Lung (tissue), 12 donors: ENCODE results near the gene ZNF778. TPM values are rescaled to one million over a fixed set of nuclear protein-coding genes. Genes with fewer than 3 reads are reported as not detected.

Experiments used
- ATAC-seq: fragments of 200-7000 bp; cut with Tn5 transposase; one replicate; pipeline ENCODE4 v1.9.1; 2020; ENCODE audit warnings: moderate number of reproducible peaks; ENCODE audit not compliant: insufficient read depth, low FRiP score
- DNase-seq, 3 donors: peaks; one replicate each; pipeline ENCODE4 v3.0.0-alpha.2; 2013 to 2017
- H3K27ac ChIP-seq, 2 donors: one replicate each; pipeline ENCODE4 v1.5.1; 2013; ENCODE audit warnings: mild to moderate bottlenecking in 2 of 2, moderate library complexity in 2 of 2, control low read depth in 1 of 2, inconsistent platforms in 1 of 2, low read depth in 1 of 2, low read length in 1 of 2
- H3K27me3 ChIP-seq, 3 donors: one replicate each; pipeline ENCODE4 v1.5.1; 2013; ENCODE audit warnings: low read length in 2 of 3; ENCODE audit not compliant: control insufficient read depth in 3 of 3, insufficient read depth in 3 of 3
- H3K36me3 ChIP-seq, 4 donors: one replicate each; pipeline ENCODE4 v1.5.1; 2013; ENCODE audit warnings: low read length in 4 of 4, mild to moderate bottlenecking in 1 of 4, moderate library complexity in 1 of 4; ENCODE audit not compliant: control insufficient read depth in 4 of 4, insufficient read depth in 4 of 4
- H3K4me1 ChIP-seq, 5 donors: one replicate each; pipeline ENCODE4 v1.5.1; 2013; ENCODE audit warnings: low read length in 5 of 5, mild to moderate bottlenecking in 2 of 5, moderate library complexity in 1 of 5; ENCODE audit not compliant: control insufficient read depth in 5 of 5, insufficient read depth in 5 of 5
- H3K4me3 ChIP-seq: one replicate; pipeline ENCODE4 v1.5.1; 2013; ENCODE audit warnings: mild to moderate bottlenecking, control low read depth, moderate library complexity
- H3K9ac ChIP-seq, 2 donors: one replicate each; pipeline ENCODE4 v1.5.1; 2013; ENCODE audit warnings: low read length in 2 of 2, control low read depth in 1 of 2; ENCODE audit not compliant: insufficient read depth in 1 of 2
- H3K9me3 ChIP-seq, 4 donors: one replicate each; pipeline ENCODE4 v1.5.1; 2013; ENCODE audit warnings: low read length in 3 of 4, mild to moderate bottlenecking in 1 of 4, moderate library complexity in 1 of 4; ENCODE audit not compliant: control insufficient read depth in 4 of 4, insufficient read depth in 3 of 4
- WGBS, 2 donors: extraction: QIAGEN DNeasy Blood & Tissue Kit; methylation state at CpG; one replicate each; pipeline ENCODE4 v1.1.7; 2013; 5-methylcytosine and 5-hydroxymethylcytosine counted together
- polyA plus RNA-seq, 2 donors: library from polyadenylated mRNA; stranded (reverse); fragments of 200-250 nt; gene quantifications; one replicate each; pipeline ENCODE4 v1.2.1, GENCODE V29; 2013
- total RNA-seq, 2 donors: library from RNA; depleted of rRNA in 1 of 2; stranded (reverse); fragments of >200 nt in 1 of 2; gene quantifications; one replicate each; pipeline ENCODE4 v1.2.1, GENCODE V29; 2014 to 2021
- TF ChIP-seq, protein P1 (sequence below): IDR thresholded peaks from 2 replicates; pipeline ENCODE4 v1.5.1; 2012; ENCODE audit warnings: mild to moderate bottlenecking; ENCODE audit errors: control extremely low read depth, extremely low read depth
- donor health status: control.
- donor health status: control.
- donor health status: Bipolar disorder and iron deficiency.
- donor health status: healthy.
- donor health status: DM: yes; HTN: yes; CAD: no.

The ZNF778 gene
- total and polyA plus RNA-seq, 4 donors: 2.4 to 13.9 (median 4.6) TPM

- H3K9me3 ChIP-seq: peaks cover 0 to 6% (median 4%) of the 10 kb centered on the region in 4 donors
- no peak for ATAC-seq
- peaks cover 0 to 5% (median 0%) of the 10 kb centered on the region in 5 donors for H3K4me1 ChIP-seq
- TF ChIP-seq, protein P1, sequence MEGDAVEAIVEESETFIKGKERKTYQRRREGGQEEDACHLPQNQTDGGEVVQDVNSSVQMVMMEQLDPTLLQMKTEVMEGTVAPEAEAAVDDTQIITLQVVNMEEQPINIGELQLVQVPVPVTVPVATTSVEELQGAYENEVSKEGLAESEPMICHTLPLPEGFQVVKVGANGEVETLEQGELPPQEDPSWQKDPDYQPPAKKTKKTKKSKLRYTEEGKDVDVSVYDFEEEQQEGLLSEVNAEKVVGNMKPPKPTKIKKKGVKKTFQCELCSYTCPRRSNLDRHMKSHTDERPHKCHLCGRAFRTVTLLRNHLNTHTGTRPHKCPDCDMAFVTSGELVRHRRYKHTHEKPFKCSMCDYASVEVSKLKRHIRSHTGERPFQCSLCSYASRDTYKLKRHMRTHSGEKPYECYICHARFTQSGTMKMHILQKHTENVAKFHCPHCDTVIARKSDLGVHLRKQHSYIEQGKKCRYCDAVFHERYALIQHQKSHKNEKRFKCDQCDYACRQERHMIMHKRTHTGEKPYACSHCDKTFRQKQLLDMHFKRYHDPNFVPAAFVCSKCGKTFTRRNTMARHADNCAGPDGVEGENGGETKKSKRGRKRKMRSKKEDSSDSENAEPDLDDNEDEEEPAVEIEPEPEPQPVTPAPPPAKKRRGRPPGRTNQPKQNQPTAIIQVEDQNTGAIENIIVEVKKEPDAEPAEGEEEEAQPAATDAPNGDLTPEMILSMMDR: no peak
- peaks cover 9 to 52% (median 33%) of the 10 kb centered on the region in 4 donors for H3K36me3 ChIP-seq
- no peak for DNase-seq
- H3K27me3 ChIP-seq: no peaks in the 10 kb centered on the region
- H3K9ac ChIP-seq: no peak overlapping the region
- 55 to 81% methylated on average over 16 of the region's 16 CpGs for WGBS, 2 donors
- no peak overlapping the region for H3K4me3 ChIP-seq
- H3K27ac ChIP-seq: peak overlapping the region in 1 of 2 donors; percentile 62
Measured at GRCh38 chr16:89233678-89234490, 16.4 kb downstream of the ZNF778 start.

DNA sequence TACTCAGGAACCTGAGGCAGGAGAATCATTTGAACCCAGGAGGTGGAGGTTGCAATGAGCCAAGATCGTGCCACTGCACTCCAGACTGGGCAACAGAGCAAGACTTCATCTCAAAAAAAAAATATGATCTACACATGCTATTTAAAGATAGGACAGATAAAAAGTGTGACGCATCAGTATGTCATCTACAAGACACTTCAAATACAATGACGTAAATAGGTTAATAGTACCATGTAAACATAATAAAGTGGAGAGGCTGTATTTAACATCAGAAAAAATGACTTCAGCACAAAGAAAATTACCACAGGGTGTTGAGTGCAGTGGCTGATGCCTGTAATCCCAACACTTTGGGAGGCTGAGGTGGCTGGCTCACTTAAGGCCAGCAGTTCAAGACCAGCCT lies 20.2 kb downstream of the ZNF778 start:
- TF ChIP-seq, protein P1: no peak
- no peak for ATAC-seq
- H3K27me3 ChIP-seq: no peaks in the 10 kb centered on the region
- H3K36me3 ChIP-seq: peaks cover 6 to 20% (median 14%) of the 10 kb centered on the region in 4 donors
- WGBS, 2 donors: 88 to 98% methylated on average over 3 of the region's 3 CpGs
- H3K9ac ChIP-seq: no peak overlapping the region
- no peak for DNase-seq
- H3K9me3 ChIP-seq: peaks cover 0 to 4% (median 0%) of the 10 kb centered on the region in 4 donors
- H3K27ac ChIP-seq: no peak overlapping the region
- peaks cover 0 to 5% (median 0%) of the 10 kb centered on the region in 5 donors for H3K4me1 ChIP-seq
- H3K4me3 ChIP-seq: no peak overlapping the region

DNA sequence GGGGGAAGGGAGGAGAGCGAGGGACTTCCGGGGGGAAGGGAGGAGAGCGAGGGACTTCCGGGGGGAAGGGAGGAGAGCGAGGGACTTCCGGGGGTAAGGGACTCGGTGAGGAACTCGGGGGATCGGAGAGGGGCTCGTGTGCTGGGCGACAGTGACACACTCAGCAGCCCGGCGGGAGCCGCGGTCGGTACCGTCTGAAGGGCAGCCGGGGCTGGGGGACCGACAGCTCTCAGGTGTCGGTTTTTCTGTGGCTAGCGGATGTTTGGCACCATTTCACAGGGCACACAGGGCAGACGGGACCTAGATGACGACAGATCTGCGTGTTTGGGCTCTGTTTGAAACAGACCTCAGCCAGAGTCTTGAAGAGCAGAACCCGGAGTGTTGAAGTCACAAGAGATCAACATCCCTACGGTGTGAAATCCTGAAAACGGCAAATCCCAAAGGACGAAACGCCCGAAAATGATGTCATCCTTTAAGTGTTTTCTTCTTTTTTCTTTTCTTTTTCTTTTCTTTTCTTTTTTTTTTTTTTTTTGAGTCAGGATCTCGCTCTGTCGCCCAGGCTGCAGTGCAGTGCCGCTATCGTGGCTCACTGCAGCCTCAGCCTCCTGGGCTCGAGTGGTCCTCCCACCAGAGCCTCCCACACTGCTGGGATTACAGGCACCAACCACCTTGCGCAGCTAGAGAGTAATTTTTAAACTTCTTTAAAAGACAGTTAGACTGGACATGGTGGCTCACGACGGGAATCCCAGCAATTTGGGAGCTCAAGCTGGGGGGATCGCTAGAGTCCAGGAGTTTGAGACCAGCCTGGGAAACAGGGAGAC lies 23.9 kb downstream of the ZNF778 start:
- H3K9me3 ChIP-seq: no peaks in the 10 kb centered on the region
- peak; percentile 81 to 90 (median 87) for DNase-seq
- ATAC-seq: peak; percentile 43
- peaks cover 0 to 2% (median 0%) of the 10 kb centered on the region in 3 donors for H3K27me3 ChIP-seq
- H3K4me1 ChIP-seq: peaks cover 0 to 5% (median 0%) of the 10 kb centered on the region in 5 donors
- no peaks in the 10 kb centered on the region for H3K36me3 ChIP-seq
- peak overlapping the region; percentile 89 to 99 for H3K27ac ChIP-seq
- H3K4me3 ChIP-seq: peak overlapping the region; percentile 55
- H3K9ac ChIP-seq: peak overlapping the region; percentile 92 to 97
- TF ChIP-seq, protein P1: no peak
- WGBS, 2 donors: 7 to 10% methylated on average over 38 of the region's 39 CpGs
